Subcutaneous abdominal adipose tissue (tissue), 5 donors: Measurements from ENCODE around the gene TOP3A.

Experiments used
- H3K27ac ChIP-seq: one replicate; pipeline ENCODE4 v1.7.0; 2013; ENCODE audit warnings: low read depth, mild to moderate bottlenecking, inconsistent platforms, low read length, moderate library complexity
- H3K27me3 ChIP-seq, 5 donors: one replicate each; pipeline ENCODE4 v1.7.0; 2013; ENCODE audit warnings: low read length in 5 of 5, inconsistent platforms in 1 of 5; ENCODE audit not compliant: control insufficient read depth in 5 of 5, insufficient read depth in 4 of 5
- H3K36me3 ChIP-seq, 5 donors: one replicate each; pipeline ENCODE4 v1.7.0; 2013; ENCODE audit warnings: low read length in 5 of 5; ENCODE audit not compliant: control insufficient read depth in 5 of 5, insufficient read depth in 5 of 5
- H3K4me1 ChIP-seq, 5 donors: one replicate each; pipeline ENCODE4 v1.7.0; 2013; ENCODE audit warnings: low read length in 5 of 5, mild to moderate bottlenecking in 3 of 5, moderate library complexity in 1 of 5; ENCODE audit not compliant: control insufficient read depth in 5 of 5, insufficient read depth in 5 of 5
- H3K4me3 ChIP-seq, 5 donors: one replicate each; pipeline ENCODE4 v1.7.0; 2013; ENCODE audit warnings: low read length in 5 of 5, low read depth in 1 of 5
- H3K9ac ChIP-seq, 5 donors: one replicate each; pipeline ENCODE4 v1.7.0; 2013; ENCODE audit warnings: low read length in 5 of 5, mild to moderate bottlenecking in 4 of 5, moderate library complexity in 3 of 5
- H3K9me3 ChIP-seq, 5 donors: one replicate each; pipeline ENCODE4 v1.7.0; 2013; ENCODE audit warnings: low read length in 5 of 5; ENCODE audit not compliant: control insufficient read depth in 5 of 5
- donor health status: healthy.
- donor health status: healthy.
- donor health status: healthy.
- donor health status: healthy.
- donor health status: healthy.

TOP3A gene

GRCh38 chr17:18228176-18228682, 86.6 kb downstream of the TOP3A start:
- Histone ChIP-seq H3K4me1 (peaks cover 0 to 33% (median 26%) of the 10 kb centered on the region in 5 donors), H3K9me3 (no peaks in the 10 kb centered on the region), H3K9ac (no peak overlapping the region), H3K4me3 (no peak overlapping the region), H3K36me3 (peaks cover 0 to 15% (median 12%) of the 10 kb centered on the region in 5 donors), H3K27ac (no peak overlapping the region), H3K27me3 (no peaks in the 10 kb centered on the region)

DNA sequence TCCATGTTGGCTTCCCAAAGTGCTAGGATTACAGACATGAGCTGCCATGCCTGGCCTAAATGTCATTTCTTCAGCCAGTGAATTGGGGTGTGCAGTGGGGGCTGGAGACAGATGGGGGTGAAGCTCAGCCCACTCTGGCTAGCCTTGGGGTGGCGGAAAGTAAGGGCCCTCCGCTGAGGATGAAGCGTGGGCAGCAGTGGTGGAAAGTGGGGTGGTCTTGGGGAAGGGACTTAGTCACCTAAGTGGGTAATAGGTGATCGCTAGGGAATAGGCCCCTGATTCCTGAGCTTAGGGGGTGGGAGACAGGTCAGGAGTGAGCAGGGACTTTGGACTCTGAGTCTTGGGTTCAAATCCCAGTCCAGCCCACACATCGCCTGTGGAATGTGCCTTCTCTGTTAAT, 87.2 kb downstream of the TOP3A start:
- Histone ChIP-seq H3K4me3 (no peak overlapping the region), H3K4me1 (peaks cover 0 to 33% (median 26%) of the 10 kb centered on the region in 5 donors)

GRCh38 chr17:18226284-18226945, 88.4 kb downstream of the TOP3A start:
- no peaks in the 10 kb centered on the region for H3K9me3 ChIP-seq
- no peaks in the 10 kb centered on the region for H3K27me3 ChIP-seq
- H3K4me3 ChIP-seq: peak overlapping the region; percentile 77 to 87 (median 85)
- no peaks in the 10 kb centered on the region for H3K36me3 ChIP-seq
- peak overlapping the region in 4 of 5 donors; percentile 78 to 94 (median 90) for H3K9ac ChIP-seq
- no peak overlapping the region for H3K27ac ChIP-seq
- H3K4me1 ChIP-seq: peaks cover 0 to 37% (median 30%) of the 10 kb centered on the region in 5 donors

More for the DNA sequence above, 87.2 kb downstream of the TOP3A start:
- Histone ChIP-seq H3K9me3 (no peaks in the 10 kb centered on the region), H3K27ac (no peak overlapping the region), H3K36me3 (peaks cover 0 to 9% (median 7%) of the 10 kb centered on the region in 5 donors), H3K9ac (no peak overlapping the region), H3K27me3 (no peaks in the 10 kb centered on the region)

DNA sequence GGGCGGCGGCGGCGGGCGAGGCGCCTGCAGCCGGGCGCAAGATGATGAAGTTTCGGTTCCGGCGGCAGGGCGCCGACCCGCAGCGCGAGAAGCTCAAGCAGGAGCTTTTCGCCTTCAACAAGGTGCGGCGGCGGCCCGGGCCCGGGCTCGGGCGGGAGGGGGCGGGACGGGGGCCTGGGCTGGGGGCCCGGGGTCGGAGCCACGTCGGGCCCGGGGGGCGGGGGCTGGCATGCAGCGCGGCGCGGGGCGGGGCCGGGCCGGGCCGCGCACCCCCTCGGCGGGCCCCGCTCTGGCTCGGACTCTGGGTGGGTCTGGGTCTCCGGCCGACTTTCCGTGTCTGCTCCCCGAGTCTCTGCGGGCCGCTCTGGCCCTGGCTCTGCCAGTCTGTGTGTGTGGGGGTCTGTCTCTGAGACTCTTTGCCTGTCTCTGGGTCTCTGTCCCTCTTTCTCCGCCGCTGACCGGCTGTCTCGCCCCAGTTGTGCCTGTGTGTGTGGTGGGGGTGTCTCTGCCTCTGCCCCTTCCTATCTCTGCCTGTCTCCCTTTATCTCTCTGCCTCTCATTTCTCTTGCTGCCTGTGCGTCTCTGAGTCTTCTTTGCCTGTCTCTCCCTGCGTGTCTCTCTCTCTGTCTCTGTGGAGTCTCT, 89.0 kb downstream of the TOP3A start:
- Histone ChIP-seq H3K9ac (peak overlapping the region in 4 of 5 donors; percentile 78 to 94 (median 90)), H3K36me3 (no peaks in the 10 kb centered on the region), H3K27me3 (no peaks in the 10 kb centered on the region), H3K4me3 (peak overlapping the region; percentile 77 to 87 (median 85)), H3K4me1 (peaks cover 0 to 43% (median 36%) of the 10 kb centered on the region in 5 donors), H3K9me3 (no peaks in the 10 kb centered on the region), H3K27ac (no peak overlapping the region)

DNA sequence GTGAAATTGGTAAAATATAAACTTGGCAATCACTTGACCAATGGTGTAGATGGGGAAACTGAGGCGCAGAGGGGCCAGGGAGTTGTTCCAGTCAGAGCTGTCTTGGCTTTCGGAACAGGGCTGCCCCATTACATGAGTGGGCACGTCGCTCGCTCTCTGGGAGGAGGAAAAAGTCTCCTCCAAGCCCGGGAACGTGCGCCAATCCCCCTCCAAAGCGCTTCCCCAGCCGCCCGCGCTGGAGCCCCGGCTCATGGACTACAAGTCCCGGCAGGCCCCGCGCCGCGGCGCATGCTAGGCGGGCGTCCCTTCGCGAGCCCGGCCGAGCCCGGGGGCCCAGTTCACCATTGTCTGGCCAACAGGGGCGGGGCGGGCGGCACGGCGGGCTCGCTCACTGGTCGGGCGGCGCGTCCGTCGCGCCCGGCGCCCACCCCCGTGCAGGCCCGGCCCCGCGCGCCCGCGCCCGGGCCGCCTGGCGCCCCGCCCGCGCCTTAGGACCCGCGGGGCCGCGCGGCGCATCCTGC, 89.6 kb downstream of the TOP3A start, which contains the start of gene LLGL1:
Gene LLGL1, plus strand, starts transcription at position 515 of the 521 bp plus-strand sequence. CDS start 48 bp downstream, outside the sequence.
- H3K27ac ChIP-seq: peak within 1 kb of the TSS; percentile 50
- no peaks in the 10 kb centered on the region for H3K9me3 ChIP-seq
- peak within 1 kb of the TSS in 4 of 5 donors; percentile 78 to 94 (median 90) for H3K9ac ChIP-seq
- H3K27me3 ChIP-seq: no peaks in the 10 kb centered on the region
- H3K36me3 ChIP-seq: no peaks in the 10 kb centered on the region
- H3K4me1 ChIP-seq: peaks cover 0 to 47% (median 39%) of the 10 kb centered on the region in 5 donors
- H3K4me3 ChIP-seq: peak within 1 kb of the TSS; percentile 77 to 87 (median 85)

GRCh38 chr17:18224387-18225120, 90.2 kb downstream of the TOP3A start:
- peaks cover 0 to 50% (median 39%) of the 10 kb centered on the region in 5 donors for H3K4me1 ChIP-seq
- peak overlapping the region; percentile 57 to 87 (median 65) for H3K4me3 ChIP-seq
- H3K9ac ChIP-seq: peak overlapping the region in 3 of 5 donors; percentile 59 to 64 (median 62)
- H3K36me3 ChIP-seq: no peaks in the 10 kb centered on the region
- H3K27me3 ChIP-seq: no peaks in the 10 kb centered on the region
- no peaks in the 10 kb centered on the region for H3K9me3 ChIP-seq
- H3K27ac ChIP-seq: peak overlapping the region; percentile 50

DNA sequence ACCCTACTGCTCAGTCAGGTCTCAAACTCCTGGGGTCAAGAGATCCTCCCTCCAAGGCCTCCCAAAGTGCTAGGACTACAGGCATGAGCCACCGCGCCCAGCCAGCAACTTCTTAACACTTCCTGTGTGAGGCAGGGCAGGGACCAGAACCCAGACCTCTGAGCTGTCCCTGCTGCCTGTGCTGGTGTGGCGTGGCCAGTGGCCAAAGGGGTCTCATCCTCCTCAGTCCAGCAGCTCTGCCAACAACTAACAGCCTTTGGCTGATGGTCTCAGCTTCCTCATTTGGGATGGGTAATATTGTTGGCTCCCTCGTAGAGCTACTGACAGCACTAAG, 90.8 kb downstream of the TOP3A start:
- Histone ChIP-seq H3K4me3 (no peak overlapping the region), H3K9ac (peak overlapping the region in 1 of 5 donors; percentile 62), H3K27me3 (no peaks in the 10 kb centered on the region), H3K36me3 (no peaks in the 10 kb centered on the region), H3K9me3 (no peaks in the 10 kb centered on the region), H3K27ac (no peak overlapping the region), H3K4me1 (peaks cover 4 to 55% (median 44%) of the 10 kb centered on the region in 5 donors)
